GM18508 (cell line): ENCODE results near the gene LEMD3.

Source experiments
- ATAC-seq: cut with Tn5 transposase; IDR thresholded peaks from one replicate; pipeline ENCODE4 v1.9.1; 2021; ENCODE audit warnings: moderate number of reproducible peaks; ENCODE audit not compliant: insufficient read depth, unreplicated experiment

LEMD3 gene

DNA sequence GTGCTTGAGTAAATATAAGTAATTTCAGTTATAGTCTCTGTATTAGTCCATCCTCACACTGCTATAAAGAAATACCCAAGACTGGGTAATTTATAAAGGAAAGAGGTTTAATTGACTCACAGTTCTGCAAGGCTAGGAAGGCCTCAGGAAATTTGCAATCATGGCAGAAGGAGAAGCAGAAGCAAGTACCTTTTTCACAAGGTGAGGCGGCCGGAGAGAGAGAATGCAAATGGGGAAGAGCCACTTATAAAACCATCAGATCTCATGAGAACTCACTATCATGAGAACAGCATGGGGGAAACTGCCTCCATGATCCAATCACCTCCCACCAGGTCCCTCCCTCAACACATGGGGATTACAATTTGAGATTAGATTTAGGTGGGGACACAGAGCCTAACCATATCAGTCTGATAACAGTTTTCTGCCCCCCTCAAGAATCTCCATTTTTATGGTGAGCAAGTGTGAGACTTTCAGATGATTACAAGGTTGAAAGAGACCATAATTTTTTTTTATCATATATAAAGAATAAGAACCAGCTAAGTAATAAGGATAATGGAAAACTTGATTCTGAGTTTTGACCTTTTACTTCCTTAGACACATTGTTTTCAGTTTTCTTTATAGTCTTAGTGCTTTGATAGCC, 35.6 kb downstream of the LEMD3 start:
- ATAC-seq: no peak

DNA sequence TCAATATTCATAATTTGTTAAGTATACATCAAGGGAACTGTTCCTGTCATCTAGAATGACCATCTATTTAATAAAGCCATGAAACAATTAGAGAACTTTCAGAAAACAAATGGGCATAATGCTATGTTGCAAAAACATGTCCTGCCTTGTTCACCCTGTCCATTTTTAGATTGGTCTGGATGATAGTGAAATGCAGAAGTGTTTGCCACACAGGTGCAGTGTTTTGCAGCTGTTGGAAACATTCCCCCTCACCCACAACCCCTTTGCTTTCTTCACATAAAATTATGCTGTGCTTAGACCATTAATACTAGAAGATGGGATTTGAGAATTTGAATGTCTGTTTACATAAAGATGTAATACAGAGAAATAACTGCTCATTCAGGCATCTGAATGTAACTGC, 36.5 kb downstream of the LEMD3 start:
- ATAC-seq: no peak

DNA sequence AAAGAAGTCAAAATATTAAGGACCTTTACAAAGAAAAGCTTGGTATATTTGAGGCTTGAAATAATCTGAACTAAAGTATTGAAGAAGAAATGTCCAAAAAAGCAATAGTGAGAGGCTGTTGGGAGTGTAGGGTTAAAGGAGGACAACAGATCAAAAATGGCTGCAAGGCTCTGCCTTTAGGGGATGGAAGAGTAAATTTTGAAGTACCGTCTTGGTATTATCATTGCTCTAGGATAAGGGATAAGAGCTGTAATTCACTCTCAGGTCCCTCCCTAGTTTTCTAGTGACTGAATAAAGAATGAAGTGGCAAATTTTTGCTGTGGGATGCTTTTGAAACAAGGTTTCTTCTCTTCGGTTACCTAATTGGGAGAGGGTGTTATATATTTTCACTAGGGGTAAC, 38.7 kb downstream of the LEMD3 start:
- no peak for ATAC-seq

DNA sequence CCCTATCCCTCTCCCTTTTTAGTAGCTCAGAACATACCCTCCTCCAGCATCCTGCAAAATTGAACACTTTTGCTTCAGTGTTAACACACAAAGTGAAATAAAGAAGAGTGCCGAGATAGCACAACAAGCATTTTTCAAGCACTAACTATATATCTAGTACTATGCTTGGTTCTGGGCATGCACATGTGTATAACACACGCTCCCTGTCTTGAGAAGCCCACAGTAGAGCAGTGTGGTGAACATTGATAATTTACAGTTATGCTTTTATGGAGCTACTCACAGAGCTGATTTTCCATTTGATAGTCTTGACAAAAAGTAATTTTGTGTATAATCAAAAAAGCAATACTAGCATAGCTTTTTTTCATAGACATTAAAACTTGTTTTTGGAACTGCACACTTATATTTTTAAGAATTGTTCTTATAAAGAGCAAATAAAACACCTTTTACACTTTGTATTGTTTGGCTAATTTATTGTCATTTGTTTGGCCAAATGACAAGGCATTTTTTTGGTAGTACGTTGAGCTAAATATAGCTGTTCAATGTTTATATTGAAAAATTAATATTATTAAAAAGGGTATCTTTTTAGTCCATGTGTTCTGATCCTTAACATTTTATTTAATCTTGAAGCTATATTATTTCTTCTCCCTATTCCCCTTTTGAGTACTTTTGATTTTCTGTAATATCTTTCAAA, 39.7 kb downstream of the LEMD3 start:
- no peak for ATAC-seq

DNA sequence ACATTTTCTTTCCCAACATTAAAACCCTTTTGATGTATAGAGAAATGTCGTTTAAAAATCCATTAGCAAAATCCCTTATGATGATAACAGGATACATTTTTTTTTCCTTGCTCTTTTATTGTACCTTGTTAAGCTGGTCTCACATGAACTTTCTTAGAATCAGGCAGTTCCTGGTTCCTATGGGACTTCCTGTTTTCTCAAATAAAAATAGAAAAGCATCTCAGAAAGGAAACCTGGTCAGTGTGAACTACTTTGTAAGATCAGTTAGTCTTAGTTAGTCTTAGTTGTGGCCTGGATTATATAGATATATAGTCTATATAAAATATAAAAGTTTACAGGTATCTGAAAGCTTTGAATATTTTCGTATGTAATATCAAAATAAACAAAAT, 40.3 kb downstream of the LEMD3 start:
- no peak for ATAC-seq

DNA sequence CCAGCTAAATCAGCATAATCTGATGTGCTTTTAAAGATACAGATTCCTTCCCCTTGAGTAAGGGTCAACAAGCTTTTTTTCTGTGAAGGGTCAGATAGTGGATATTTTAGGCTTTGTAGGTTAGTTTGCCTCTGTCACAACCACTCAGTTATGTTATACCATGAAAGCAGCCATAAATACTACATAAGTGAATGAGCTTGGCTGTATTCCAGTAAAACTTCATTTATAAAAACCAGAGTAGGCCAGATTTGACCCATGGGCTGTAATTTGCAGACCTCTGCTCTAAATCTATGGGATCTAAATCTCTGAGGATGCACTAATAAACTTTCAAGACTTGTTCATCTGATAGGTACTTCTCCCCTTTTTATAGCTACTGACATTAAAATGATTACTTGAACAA, 47.7 kb downstream of the LEMD3 start:
- ATAC-seq: no peak

DNA sequence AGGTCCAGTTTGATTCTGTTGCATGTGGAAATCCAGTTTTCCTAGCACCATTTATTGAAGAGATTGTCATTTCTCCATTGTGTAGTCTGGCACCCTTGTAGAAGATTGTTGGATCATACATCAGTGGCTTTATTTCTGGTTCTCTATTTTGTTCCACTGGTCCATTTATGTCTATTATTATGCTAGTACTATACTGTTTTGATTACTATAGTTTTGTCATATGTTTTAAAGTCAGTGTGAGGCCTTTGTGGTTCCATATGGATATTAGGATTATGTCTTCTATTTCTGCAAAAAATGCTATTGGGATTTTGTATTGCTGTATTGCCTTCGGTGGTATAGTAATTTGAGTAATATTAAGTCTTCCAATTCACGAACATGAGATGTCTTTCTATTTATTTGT, 51.4 kb downstream of the LEMD3 start:
- no peak for ATAC-seq

DNA sequence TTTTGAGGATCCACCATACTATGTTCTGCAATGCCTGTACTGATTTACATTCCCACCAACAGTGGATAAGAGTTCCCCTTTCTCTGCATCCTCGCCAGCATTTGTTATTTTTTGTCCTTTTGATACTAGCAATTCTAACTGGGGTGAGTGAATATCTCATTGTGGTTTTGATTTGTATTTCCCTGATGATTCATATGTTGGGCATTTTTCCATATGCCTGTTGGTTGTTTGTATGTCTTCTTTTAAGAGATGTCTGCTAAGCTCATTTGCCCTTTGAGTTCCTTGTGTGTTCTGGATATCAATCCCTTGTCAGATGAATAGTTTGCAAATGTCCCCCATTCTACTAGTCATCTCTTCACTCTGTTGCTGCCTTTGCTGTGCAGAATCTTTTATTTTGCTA, 60.1 kb downstream of the LEMD3 start:
- no peak for ATAC-seq

DNA sequence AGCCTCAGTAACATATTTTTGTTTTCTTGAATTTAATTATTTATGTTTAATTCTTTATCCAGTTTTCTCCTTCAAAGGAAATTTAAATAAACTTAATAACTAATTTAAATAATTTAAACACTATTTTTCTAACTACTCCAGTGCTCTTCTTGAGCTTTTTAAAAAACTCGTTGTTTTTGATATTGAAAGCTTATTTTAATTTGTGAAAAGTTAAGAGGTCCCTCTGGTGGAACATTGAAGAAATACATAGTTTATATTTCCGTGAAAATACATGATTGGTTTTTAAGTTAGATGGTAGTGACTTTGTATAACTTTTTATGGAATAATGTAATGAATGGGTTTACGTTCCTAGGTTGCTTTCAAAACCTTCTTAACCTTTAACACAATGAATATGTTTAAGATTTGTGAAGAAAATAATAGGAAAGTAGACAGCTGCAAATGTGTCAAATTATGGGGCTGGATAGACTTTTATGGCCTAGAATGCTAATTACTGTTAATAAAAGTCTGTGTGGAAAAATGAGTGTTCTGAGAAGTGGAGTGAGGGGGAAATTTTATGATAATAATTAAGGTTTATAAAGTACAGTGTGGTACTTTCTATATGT, 63.2 kb downstream of the LEMD3 start:
- no peak for ATAC-seq

DNA sequence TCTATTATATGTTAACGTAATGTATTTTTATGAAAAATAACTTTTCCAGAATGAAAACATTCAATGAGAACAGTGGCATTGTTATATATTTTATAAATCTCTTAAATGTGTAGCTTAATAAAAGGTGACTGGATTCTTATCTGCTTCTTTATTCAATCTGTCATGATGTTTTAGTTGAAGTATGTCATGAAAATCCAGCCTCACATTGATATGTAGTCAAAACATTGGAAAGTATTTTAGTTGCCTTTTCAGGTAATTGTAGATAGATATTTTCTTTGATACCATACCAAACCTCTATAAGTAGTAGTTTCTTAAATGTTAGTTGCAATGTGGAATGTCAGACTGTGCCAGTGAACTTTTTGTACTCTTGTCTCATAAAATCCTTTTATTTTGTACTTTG, 67.8 kb downstream of the LEMD3 start:
- ATAC-seq: no peak

DNA sequence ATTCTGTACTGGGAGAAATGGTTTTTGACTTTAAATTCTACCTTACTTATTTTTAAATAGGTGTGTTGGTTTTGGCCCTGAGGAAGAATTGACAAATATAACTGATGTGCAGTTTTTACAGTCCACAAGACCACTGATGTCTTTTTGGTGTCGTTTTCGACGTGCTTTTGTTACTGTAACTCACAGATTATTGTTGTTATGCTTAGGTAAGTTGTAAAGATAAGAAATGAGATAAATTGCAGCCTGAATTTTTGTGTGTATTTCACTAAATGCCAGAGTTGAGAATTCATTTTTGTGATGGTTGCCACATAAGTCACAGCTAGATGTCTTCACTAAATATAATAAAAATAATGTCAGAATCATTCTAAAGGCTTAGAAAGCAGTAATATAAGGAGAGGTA, 69.2 kb downstream of the LEMD3 start:
- no peak for ATAC-seq

DNA sequence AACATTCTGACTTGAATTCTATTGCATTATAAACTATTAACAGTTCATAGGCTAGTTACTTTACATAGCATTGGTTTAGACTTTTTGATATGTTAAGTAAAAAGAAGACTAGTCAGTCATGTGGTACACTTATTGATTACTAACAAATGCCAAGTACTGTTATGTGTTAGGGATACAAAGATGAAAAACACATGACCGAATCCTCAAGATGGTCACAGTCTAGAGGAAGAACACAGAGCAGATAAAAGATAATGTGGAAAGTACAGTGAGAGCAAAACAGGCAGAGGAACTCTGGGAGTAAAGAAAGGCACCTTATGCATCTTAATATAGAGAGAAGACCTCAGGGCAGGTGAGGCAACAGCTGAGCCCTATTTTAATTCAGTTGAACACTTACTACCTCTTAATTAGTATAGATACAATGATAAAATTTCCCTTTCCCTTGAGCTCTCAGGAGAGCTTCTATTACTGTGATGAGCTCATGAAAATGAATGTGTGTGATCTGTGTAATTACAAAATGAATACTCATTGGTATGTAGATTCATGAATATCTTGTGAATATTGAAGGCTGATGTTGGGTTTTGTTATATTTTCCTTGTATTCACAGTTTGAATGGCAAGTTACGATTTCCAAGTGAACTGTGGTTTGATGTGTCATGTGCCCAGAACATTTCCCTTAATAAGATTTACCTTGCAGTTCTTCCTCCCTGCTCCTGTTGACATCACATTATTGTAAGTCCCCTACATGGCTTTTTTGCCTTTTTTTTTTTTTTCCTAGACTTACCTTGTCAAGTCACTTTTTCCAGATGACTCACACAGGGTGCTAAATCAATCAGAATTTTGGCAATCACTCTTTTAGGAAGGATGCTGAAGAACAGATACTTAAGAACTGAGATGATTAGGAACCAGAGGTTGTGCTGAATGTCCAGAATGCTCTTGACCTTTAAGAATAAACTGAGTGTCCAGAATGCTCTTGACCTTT, 79.6 kb downstream of the LEMD3 start:
- ATAC-seq: no peak

DNA sequence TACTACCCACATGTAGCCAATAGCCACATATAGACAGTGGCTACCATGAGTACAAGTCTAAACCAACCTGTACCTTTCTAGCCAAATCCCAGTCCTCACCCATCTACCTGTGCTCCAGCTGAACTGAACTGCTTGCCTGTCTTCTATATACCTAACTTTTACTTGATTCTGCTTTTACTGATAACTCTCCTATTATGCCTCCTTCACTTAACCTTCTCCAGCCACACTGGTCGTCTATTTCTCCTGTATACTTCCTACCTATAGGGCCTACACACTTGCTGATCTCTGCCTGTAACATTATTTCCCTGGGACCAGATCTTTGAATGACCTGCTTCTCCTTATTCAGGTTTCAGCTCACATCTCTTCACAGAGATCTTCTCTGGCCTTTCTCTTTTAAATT, 83.1 kb downstream of the LEMD3 start:
- no peak for ATAC-seq

DNA sequence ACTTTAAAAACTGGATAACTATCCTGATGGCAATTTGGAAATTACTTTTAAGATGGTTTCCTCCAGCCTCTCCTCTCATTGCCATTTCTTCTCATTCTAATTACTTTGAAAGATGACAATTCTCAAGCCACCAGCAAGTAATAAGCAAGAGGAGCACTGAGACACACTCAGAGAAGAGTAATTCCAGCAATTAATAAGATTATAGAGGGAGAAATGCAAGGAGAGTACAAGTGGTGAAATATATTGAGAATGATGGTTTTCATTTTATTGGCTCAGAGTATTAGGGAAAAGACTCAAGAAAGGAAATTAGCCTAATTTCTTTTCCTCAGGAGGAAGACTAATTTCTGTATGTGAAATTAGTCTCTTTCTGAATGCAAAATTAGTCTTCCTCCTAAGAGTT, 88.6 kb downstream of the LEMD3 start:
- no peak for ATAC-seq

DNA sequence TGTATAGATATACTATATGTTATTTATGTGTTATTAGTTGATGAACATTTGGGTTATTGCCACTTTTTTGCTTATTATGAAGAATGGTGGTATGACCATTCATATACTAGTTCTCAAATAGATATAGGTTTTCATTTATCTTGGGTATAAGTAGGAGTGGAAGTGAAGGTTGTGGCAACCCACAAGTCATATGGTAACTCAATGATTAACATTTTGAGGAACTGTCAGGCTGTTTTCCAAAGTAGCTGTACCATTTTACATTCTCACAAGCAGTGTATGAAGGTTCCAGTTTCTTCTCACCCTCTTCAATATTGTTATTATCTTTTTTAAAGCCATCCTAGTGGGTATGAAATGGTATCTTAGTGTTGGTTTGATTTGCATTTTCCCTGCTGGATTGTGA, 90.1 kb downstream of the LEMD3 start:
- ATAC-seq: peak; percentile 86

DNA sequence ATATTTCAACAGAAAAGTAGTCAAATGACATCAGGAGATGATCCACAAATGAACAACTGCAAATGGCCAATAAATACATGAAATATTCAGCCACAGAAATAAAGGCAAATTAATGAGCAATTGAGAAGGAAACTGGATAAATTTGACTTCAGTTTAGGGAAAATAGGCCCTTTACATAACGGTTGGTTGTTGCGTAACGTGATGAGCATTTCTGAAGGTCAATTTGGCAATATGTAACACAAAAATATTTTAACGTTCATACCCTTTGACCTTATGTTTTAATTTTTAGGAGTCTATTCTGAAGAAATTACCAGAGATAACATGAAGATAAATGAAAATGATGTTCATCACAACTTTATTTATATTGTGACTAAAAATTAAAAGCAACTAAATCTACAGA, 94.4 kb downstream of the LEMD3 start:
- no peak for ATAC-seq

DNA sequence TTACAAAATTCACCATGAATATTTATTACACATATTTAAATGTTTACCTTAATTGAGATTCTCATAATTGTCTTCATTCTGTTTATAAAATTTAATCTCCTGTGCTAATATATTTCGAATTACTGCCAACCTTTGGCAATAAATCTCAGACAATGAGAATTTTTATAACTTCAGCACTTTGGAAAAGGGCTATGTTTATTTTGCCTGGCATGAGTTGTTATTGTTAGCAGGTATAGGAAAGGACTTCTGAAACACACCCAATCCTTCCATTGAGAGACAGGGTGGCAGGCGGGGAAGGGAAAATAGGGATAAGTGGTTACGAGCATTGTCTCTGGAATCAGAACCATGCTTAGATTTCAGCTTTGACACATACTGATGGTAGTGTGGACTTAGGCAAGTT, 97.0 kb downstream of the LEMD3 start:
- ATAC-seq: no peak

DNA sequence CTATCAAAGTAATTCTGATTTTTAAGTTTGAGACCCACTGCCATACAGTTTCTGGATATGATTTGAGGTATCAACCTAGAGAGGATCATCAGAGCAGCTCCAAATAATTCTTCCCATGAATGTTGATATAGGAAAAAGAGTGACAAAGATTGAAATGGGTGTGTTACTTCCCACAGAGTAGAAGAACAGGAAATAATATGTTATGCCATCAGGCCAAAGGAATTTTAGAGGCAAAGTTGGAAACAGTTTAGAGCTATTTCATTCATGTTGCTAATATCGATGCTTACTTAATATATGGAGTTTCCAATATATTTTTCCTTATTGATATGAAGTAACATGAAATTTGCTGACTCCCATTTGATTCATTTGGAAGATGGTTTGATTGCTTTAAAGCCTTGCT, 100.2 kb downstream of the LEMD3 start:
- no peak for ATAC-seq

DNA sequence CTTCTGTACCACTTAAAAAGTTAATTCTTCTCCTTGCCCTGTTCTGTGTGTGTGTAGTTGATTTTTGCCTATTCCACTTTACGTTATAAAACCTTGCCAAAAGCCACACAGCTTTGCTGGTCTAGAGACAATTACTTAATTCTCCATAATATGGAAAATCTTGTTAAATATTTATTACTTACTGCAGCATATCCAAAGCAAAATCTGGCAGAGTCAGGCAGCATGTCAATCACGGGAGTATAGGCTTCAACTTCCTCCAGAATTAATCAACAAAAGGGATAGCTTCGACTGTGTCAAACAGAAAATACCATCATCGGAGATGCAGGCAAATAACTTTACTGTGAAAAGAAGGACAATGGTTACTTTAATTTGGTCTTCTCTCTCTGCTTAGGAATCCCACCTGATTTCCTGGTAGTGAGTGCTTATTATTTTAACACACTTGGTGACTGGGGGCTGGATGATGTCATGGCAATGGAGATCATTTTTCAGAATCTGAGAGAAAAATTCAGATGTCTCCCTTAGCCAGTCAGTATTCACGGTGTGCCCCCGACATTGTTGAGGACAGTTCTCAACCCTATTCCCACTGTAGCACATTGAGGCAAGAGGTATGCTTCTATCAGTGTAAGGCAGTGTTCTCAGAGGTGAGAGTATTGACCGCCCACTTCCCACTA, 105.4 kb downstream of the LEMD3 start:
- ATAC-seq: no peak

DNA sequence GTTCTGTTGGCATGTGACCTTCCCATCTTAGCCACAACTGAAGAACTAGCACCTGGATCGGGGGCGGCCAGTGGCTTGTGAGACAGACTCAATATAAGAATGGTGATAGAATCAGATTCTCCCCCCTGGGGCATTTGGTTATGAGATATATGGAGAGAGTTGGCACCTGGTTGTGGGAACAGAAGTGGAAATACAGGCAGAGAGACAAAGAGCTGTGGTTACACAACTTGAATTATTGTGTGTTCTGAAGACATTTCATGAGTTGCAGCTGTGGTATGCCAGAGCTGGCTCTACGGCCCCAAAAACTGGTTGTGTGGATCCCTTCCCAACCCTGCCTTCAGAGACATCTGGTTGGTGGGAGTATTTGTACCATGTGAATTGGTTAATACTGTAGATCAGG, 106.2 kb downstream of the LEMD3 start:
- ATAC-seq: no peak
